Neural progenitor cell (in vitro differentiated cells): ENCODE data around the gene HCN1.

Experiments used
- CTCF ChIP-seq: fragments of 200-600 bp; sonication (generic); IDR thresholded peaks from 2 replicates; pipeline ENCODE4 v1.5.1; 2017; ENCODE audit warnings: antibody characterized with exemption, mild to moderate bottlenecking
- EZH2 ChIP-seq: fragments of 200-600 bp; sonication (generic); IDR thresholded peaks from 2 replicates; pipeline ENCODE4 v1.6.1; 2017; ENCODE audit warnings: antibody characterized with exemption, mild to moderate bottlenecking, moderate library complexity
- EZH2phosphoT487 ChIP-seq: fragments of 200-600 bp; sonication (generic); IDR thresholded peaks from 2 replicates; pipeline ENCODE4 v1.6.1; 2017; ENCODE audit warnings: antibody characterized with exemption

DNA sequence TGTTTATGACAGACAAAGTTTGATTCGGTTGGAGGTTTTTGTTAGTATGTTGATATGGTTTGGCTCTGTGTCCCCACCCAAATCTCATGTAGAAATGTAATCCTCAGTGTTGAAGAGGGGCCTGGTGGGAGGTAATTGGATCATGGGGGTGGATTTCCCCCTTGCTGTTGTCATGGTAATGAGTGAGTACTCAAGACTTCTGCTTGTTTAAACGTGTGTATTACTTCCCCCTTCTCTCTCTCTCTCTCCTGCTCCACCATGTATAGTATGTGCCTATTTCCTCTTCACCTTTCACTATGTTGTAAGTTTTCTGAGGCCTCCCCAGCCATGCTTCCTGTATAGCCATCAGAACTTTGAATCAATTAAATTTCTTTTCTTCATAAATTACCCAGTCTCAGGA is 415.1 kb downstream of the HCN1 start:
- TF ChIP-seq CTCF (no peak), EZH2 (no peak), EZH2phosphoT487 (no peak)
